Myocyte (in vitro differentiated cells): Measurements from ENCODE around the gene CISD3. TPM values are rescaled to one million over a fixed set of nuclear protein-coding genes. Genes with fewer than 3 reads are reported as not detected.

Source experiments
- DNase-seq: peaks from one replicate; pipeline ENCODE4 v3.0.0-alpha.2; 2012; ENCODE audit warnings: low read depth
- microRNA-seq: library from miRNA; unstranded; fragments of <30 nt; microRNA quantifications from one replicate; pipeline ENCODE4, GENCODE V29; 2016
- total RNA-seq: library from RNA; depleted of rRNA; stranded (reverse); fragments of >200 nt; gene quantifications from 2 replicates; pipeline ENCODE4 v1.2.3, GENCODE V29; 2014

Gene CISD3
- total RNA-seq, 1 donor from 2014 or later = 6.2 TPM

GRCh38 chr17:38766341-38766740 lies 36.2 kb downstream of the CISD3 start:
- no peak for DNase-seq

- DNase-seq = no peak
Observed at GRCh38 chr17:38768417-38768816, 38.3 kb downstream of the CISD3 start.

- no peak for DNase-seq
Observed at GRCh38 chr17:38773258-38773657, 43.1 kb downstream of the CISD3 start.

GRCh38 chr17:38777641-38778250 lies 47.6 kb downstream of the CISD3 start:
- no peak for DNase-seq

GRCh38 chr17:38779965-38780752 lies 50.0 kb downstream of the CISD3 start:
- DNase-seq = no peak

- no peak for DNase-seq
Observed at GRCh38 chr17:38783227-38783626, 53.1 kb downstream of the CISD3 start.

Small RNA genes within 50 kb of the gene (microRNA-seq; reads per million reads assigned to microRNA genes)
- gene MIR4726 (0.65 reads per million), gene MIR4734 (not detected)

Other genes with a start within 250 kb of the CISD3 start
- gene SRCIN1, start 124.4 kb upstream of the CISD3 start, total RNA-seq = 0.08 TPM in 1 of 2 replicates, not detected in the other
- 0.94 and 1.2 TPM in 2 replicates for gene EPOP, start 55.4 kb upstream of the CISD3 start, total RNA-seq
- gene MLLT6, start 25.1 kb upstream of the CISD3 start, total RNA-seq = 42.7 and 54.6 TPM in 2 replicates
- gene PCGF2, start 18.0 kb downstream of the CISD3 start, total RNA-seq = 2.0 and 2.3 TPM in 2 replicates
- 165 and 179 TPM in 2 replicates for gene PSMB3, start 22.4 kb downstream of the CISD3 start, total RNA-seq
- 74.4 and 89.7 TPM in 2 replicates for gene PIP4K2B, start 69.2 kb downstream of the CISD3 start, total RNA-seq
- 10.8 and 11.3 TPM in 2 replicates for gene CWC25, start 95.0 kb downstream of the CISD3 start, total RNA-seq
- gene RPL23, start 123.4 kb downstream of the CISD3 start, total RNA-seq = 758 and 872 TPM in 2 replicates
- 86.8 and 89.9 TPM in 2 replicates for gene LASP1, start 139.7 kb downstream of the CISD3 start, total RNA-seq
- not detected in 2 replicates for gene FBXO47, start 237.1 kb downstream of the CISD3 start, total RNA-seq